GM12878 (cell line): ENCODE measurements around the gene EGFL8. TPM values are rescaled to one million over a fixed set of nuclear protein-coding genes. Genes with fewer than 3 reads are reported as not detected.

Experiments
- ATAC-seq: fragments of 200-7000 bp; cut with Tn5 transposase; 3 replicates; pipeline ENCODE4 v1.9.1; 2020; ENCODE audit warnings: mild to moderate bottlenecking, moderate library complexity
- BruUV-seq: library from RNA; stranded (reverse); fragments of 400-500 nt; replicated peaks from 2 replicates; lab custom pipeline; 2021; lab: Mats Ljungman, UMichigan
- CTCF ChIA-PET: fragments of 300-600 bp; sonication (Branson Sonifier 250); formaldehyde crosslinking; extraction: SDS; loops from one replicate; lab custom pipeline; 2021; ENCODE audit warnings: inconsistent platforms; lab: Yijun Ruan, JAX
- POLR2A ChIA-PET: fragments of 350-600 bp; formaldehyde crosslinking; extraction: SDS; loops from one replicate; lab custom pipeline; 2021; ENCODE audit warnings: inconsistent platforms; lab: Charles Lee
- RAD21 ChIA-PET: fragments of 300-600 bp; sonication (Branson Sonifier 250); formaldehyde crosslinking; loops from one replicate; lab custom pipeline; 2023; ENCODE audit warnings: antibody characterized with exemption; ENCODE audit not compliant: unreplicated experiment; lab: Charles Lee
- SMC1A ChIA-PET: fragments of 300-600 bp; sonication (Branson Sonifier 250); formaldehyde crosslinking; loops from one replicate; lab custom pipeline; 2023; ENCODE audit not compliant: unreplicated experiment, uncharacterized antibody; lab: Charles Lee
- DNase-seq: peaks from one replicate; pipeline ENCODE4 v3.0.0-alpha.2; 2011; ENCODE audit warnings: low read depth, low spot score
- FAIRE-seq: peaks from 3 replicates; lab custom pipeline; 2011; peaks lifted over from hg19 to GRCh38; lab: Jason Lieb, UNC
- H2AFZ ChIP-seq: 2 replicates; pipeline ENCODE4 v1.6.0; 2011; ENCODE audit warnings: low read depth, low read length, control low read depth; ENCODE audit not compliant: control insufficient read depth
- H3K27ac ChIP-seq: 2 replicates; pipeline ENCODE4 v1.5.1; 2011; ENCODE audit warnings: control low read depth; ENCODE audit not compliant: control insufficient read depth, insufficient read depth
- H3K27me3 ChIP-seq, 2 experiments: replicated peaks in 1 of 2; 2 replicates each; pipeline versions ENCODE4 v1.6.0 to v1.6.1; 2011; ENCODE audit warnings: low read length in 1 of 2; ENCODE audit not compliant: control insufficient read depth in 2 of 2, insufficient read depth in 2 of 2
- H3K36me3 ChIP-seq, 2 experiments: 2 replicates each; pipeline ENCODE4 v1.5.1; 2011; ENCODE audit warnings: low read length in 1 of 2; ENCODE audit not compliant: control insufficient read depth in 2 of 2, insufficient read depth in 2 of 2
- H3K4me1 ChIP-seq: 2 replicates; pipeline ENCODE4 v1.6.1; 2011; ENCODE audit warnings: mild to moderate bottlenecking, low read length, moderate library complexity, mixed read lengths; ENCODE audit not compliant: control insufficient read depth, insufficient read depth
- H3K4me2 ChIP-seq: 2 replicates; pipeline ENCODE4 v1.6.0; 2011; ENCODE audit warnings: control low read depth; ENCODE audit not compliant: control insufficient read depth, insufficient read depth
- H3K4me3 ChIP-seq: fragments of 200-600 bp; sonication (generic); 2 replicates; pipeline ENCODE4 v1.5.1; 2016
- H3K79me2 ChIP-seq: 2 replicates; pipeline ENCODE4 v1.6.0; 2011; ENCODE audit warnings: low read length; ENCODE audit not compliant: control insufficient read depth, insufficient read depth
- H3K9ac ChIP-seq: 2 replicates; pipeline ENCODE4 v1.8.0; 2011; ENCODE audit warnings: low read length, control low read depth, mixed read lengths; ENCODE audit not compliant: control insufficient read depth, insufficient read depth
- H3K9me3 ChIP-seq: replicated peaks from 3 replicates; pipeline ENCODE4 v1.5.1; 2011; ENCODE audit warnings: mild to moderate bottlenecking, low read length; ENCODE audit not compliant: control insufficient read depth, insufficient read depth
- H4K20me1 ChIP-seq: 2 replicates; pipeline ENCODE4 v1.6.0; 2011; ENCODE audit not compliant: control insufficient read depth, insufficient read depth
- ASH2L ChIP-seq: fragments of 300-600, 200-600 bp; sonication (generic); IDR thresholded peaks from 2 replicates; pipeline ENCODE4 v1.6.1; 2017; ENCODE audit warnings: low read depth, mild to moderate bottlenecking, borderline replicate concordance
- ATF2 ChIP-seq: IDR thresholded peaks from 2 replicates; pipeline ENCODE4 v1.6.1; 2012; ENCODE audit warnings: low read length, inconsistent platforms
- CREB1 ChIP-seq: IDR thresholded peaks from 2 replicates; pipeline ENCODE4 v1.6.1; 2012; ENCODE audit warnings: low read depth, mild to moderate bottlenecking, inconsistent platforms
- ELK1 ChIP-seq: IDR thresholded peaks from 2 replicates; pipeline ENCODE4 v1.6.1; 2012; ENCODE audit warnings: low read depth, low read length, improper control_type of control experiment
- FOS ChIP-seq: IDR thresholded peaks from 3 replicates; pipeline ENCODE4 v1.6.1; 2011; ENCODE audit warnings: borderline replicate concordance; ENCODE audit not compliant: insufficient read length; ENCODE audit errors: extremely low read depth
- FOXM1 ChIP-seq: IDR thresholded peaks from 2 replicates; pipeline ENCODE4 v1.6.1; 2012; ENCODE audit warnings: low read depth, mild to moderate bottlenecking, inconsistent platforms, low read length, moderate library complexity
- HCFC1 ChIP-seq: fragments of 150-350 bp; IDR thresholded peaks from 2 replicates; pipeline ENCODE4 v1.6.1; 2014; ENCODE audit warnings: low read length
- HDGF ChIP-seq: fragments of 450-650 bp; IDR thresholded peaks from 2 replicates; pipeline ENCODE4 v1.6.1; 2016; ENCODE audit warnings: antibody characterized with exemption
- IKZF2 ChIP-seq, 2 experiments: fragments of 450-650 bp; IDR thresholded peaks; 2 replicates each; pipeline ENCODE4 v1.6.1; 2017; ENCODE audit warnings: mild to moderate bottlenecking in 2 of 2, moderate library complexity in 2 of 2
- KLF5 ChIP-seq: fragments of 450-650 bp; IDR thresholded peaks from 2 replicates; pipeline ENCODE4 v1.6.1; 2014; ENCODE audit warnings: mild to moderate bottlenecking; ENCODE audit not compliant: partially characterized antibody
- NR2C1 ChIP-seq: fragments of 450-650 bp; IDR thresholded peaks from 2 replicates; pipeline ENCODE4 v1.6.1; 2017; ENCODE audit warnings: antibody characterized with exemption, mild to moderate bottlenecking, moderate library complexity
- PAX8 ChIP-seq: fragments of 450-650 bp; IDR thresholded peaks from 2 replicates; pipeline ENCODE4 v1.6.1; 2017; ENCODE audit warnings: mild to moderate bottlenecking, moderate library complexity
- PBX3 ChIP-seq: IDR thresholded peaks from 2 replicates; pipeline ENCODE4 v1.6.1; 2011; ENCODE audit warnings: mild to moderate bottlenecking, low read depth, low read length, moderate library complexity; ENCODE audit not compliant: insufficient replicate concordance
- RAD21 ChIP-seq: IDR thresholded peaks from 2 replicates; pipeline ENCODE4 v1.6.1; 2011; ENCODE audit warnings: mild to moderate bottlenecking, low read depth, low read length, moderate library complexity; ENCODE audit not compliant: insufficient read depth
- REST ChIP-seq: IDR thresholded peaks from 2 replicates; pipeline ENCODE4 v1.6.1; 2012; ENCODE audit warnings: mild to moderate bottlenecking, low read depth, low read length
- SMAD5 ChIP-seq: IDR thresholded peaks from 2 replicates; pipeline ENCODE4 v1.6.1; 2016; ENCODE audit warnings: antibody characterized with exemption, low read depth
- SPI1 ChIP-seq: IDR thresholded peaks from 2 replicates; pipeline ENCODE4 v1.6.1; 2011; ENCODE audit warnings: low read depth, mild to moderate bottlenecking, low read length, moderate library complexity, borderline replicate concordance; ENCODE audit not compliant: insufficient read depth
- STAT3 ChIP-seq: IDR thresholded peaks from 2 replicates; pipeline ENCODE4 v1.6.1; 2011; ENCODE audit warnings: low read depth, low read length, improper control_type of control experiment
- TCF7 ChIP-seq: IDR thresholded peaks from 2 replicates; pipeline ENCODE4 v1.6.1; 2014; ENCODE audit warnings: antibody characterized with exemption, borderline replicate concordance
- ZNF622 ChIP-seq: fragments of 450-650 bp; IDR thresholded peaks from 2 replicates; pipeline ENCODE4 v1.6.1; 2017; ENCODE audit warnings: mild to moderate bottlenecking, inconsistent platforms
- in situ Hi-C: fragments of 300-500 bp; cut with MboI; formaldehyde crosslinking; loops from 9 replicates; pipeline ENCODE4 v1.14.3; 2018; ENCODE audit warnings: mixed read lengths
- intact Hi-C: fragments of 100-400 bp; cut with micrococcal nuclease; formaldehyde crosslinking; loops from one replicate; pipeline ENCODE4 v1.14.2; 2022; ENCODE audit not compliant: unreplicated experiment
- polyA plus RNA-seq, 11 experiments: library from polyadenylated mRNA; depleted of rRNA in 4 of 11; unstranded in 6 of 11; stranded (reverse) in 5 of 11; fragments of >200 nt; fragmentation: Nextera tagmentation in 4 of 11; fragmentation: Illumina TruSeq in 1 of 11; extraction: Ambion mirVana in 4 of 11; extraction: Trizol in 1 of 11; gene quantifications; 1 replicate in 1 of 11; 2 replicates in 10 of 11; pipeline versions ENCODE4 v1.2.1 to v1.2.3, GENCODE V29; 2011 to 2016; ENCODE audit warnings: inconsistent platforms in 2 of 11, missing spikeins in 2 of 11, low read depth in 1 of 11
- total RNA-seq, 4 experiments: library from RNA; depleted of rRNA in 3 of 4; stranded (reverse); fragments of >200 nt in 3 of 4; fragmentation: Illumina TruSeq in 1 of 4; extraction: Trizol in 1 of 4; gene quantifications; 2 replicates each; pipeline versions ENCODE4 v1.2.1 to v1.2.3, GENCODE V29; 2013 to 2021

Gene EGFL8
- total and polyA plus RNA-seq, 10 of the 15 experiments (the other 5 are each of a cell fraction or from before 2014, with no cell fraction given): 0.07 to 3.5 (median 1.4) TPM

- no peaks in the 10 kb centered on the region; a peak in 2 of 4 replicates for H3K36me3 ChIP-seq
- in situ Hi-C loops (no loop called here), intact Hi-C loops (loop anchor here (10.0 kb wide), 1 partner anchor 113 kb away; no protein-coding TSS in a partner anchor)
- no peak overlapping the region for H3K4me3 ChIP-seq
- BruUV-seq: no TSS peak
- no peak overlapping the region for H3K27ac ChIP-seq
- H3K9me3 ChIP-seq: no peaks in the 10 kb centered on the region
- ChIA-PET CTCF (interaction anchor here (1.0 to 2.4 kb wide), 3 partner anchors 12 to 40 kb away, joined by 3 to 15 read pairs (median 4); no protein-coding TSS in a partner anchor), POLR2A (no interaction called here), SMC1A (no interaction called here), RAD21 (interaction anchor here (1.0 kb wide), 1 partner anchor 35 kb away, joined by 3 read pairs; no protein-coding TSS in a partner anchor)
- TF ChIP-seq TCF7: no peak
- no peak for TF ChIP-seq STAT3
- TF ChIP-seq SMAD5: no peak
- TF ChIP-seq RAD21: no peak
- no peak for TF ChIP-seq HCFC1
- no peak for TF ChIP-seq FOS
- TF ChIP-seq HDGF: no peak
- TF ChIP-seq FOXM1: no peak
- no peak for TF ChIP-seq KLF5
- TF ChIP-seq PAX8: no peak
- TF ChIP-seq CREB1: no peak
- no peak for TF ChIP-seq ELK1
- no peak for TF ChIP-seq IKZF2 (IDR thresholded peaks at IDR 0.05)
- TF ChIP-seq PBX3: no peak
- no peak for TF ChIP-seq ATF2
- TF ChIP-seq SPI1: no peak
- TF ChIP-seq NR2C1: no peak
- no peak for TF ChIP-seq ZNF622
- no peak for TF ChIP-seq REST
- TF ChIP-seq ASH2L: no peak
- H3K27me3 ChIP-seq: no peaks in the 10 kb centered on the region
- H3K4me2 ChIP-seq: no peak overlapping the region
- H4K20me1 ChIP-seq: no peaks in the 10 kb centered on the region
- FAIRE-seq (no peak), DNase-seq (no peak), ATAC-seq (no peak)
- H3K4me1 ChIP-seq: peaks cover 3% of the 10 kb centered on the region; the same call in 1 of the 2 replicates
- no peaks in the 10 kb centered on the region for H3K79me2 ChIP-seq
- no peak overlapping the region for H2AFZ ChIP-seq
- no peak overlapping the region for H3K9ac ChIP-seq
Measured at GRCh38 chr6:32158052-32158451, 6.3 kb upstream of the EGFL8 start.
